Measurements from ENCODE around the gene TYK2.

DNA sequence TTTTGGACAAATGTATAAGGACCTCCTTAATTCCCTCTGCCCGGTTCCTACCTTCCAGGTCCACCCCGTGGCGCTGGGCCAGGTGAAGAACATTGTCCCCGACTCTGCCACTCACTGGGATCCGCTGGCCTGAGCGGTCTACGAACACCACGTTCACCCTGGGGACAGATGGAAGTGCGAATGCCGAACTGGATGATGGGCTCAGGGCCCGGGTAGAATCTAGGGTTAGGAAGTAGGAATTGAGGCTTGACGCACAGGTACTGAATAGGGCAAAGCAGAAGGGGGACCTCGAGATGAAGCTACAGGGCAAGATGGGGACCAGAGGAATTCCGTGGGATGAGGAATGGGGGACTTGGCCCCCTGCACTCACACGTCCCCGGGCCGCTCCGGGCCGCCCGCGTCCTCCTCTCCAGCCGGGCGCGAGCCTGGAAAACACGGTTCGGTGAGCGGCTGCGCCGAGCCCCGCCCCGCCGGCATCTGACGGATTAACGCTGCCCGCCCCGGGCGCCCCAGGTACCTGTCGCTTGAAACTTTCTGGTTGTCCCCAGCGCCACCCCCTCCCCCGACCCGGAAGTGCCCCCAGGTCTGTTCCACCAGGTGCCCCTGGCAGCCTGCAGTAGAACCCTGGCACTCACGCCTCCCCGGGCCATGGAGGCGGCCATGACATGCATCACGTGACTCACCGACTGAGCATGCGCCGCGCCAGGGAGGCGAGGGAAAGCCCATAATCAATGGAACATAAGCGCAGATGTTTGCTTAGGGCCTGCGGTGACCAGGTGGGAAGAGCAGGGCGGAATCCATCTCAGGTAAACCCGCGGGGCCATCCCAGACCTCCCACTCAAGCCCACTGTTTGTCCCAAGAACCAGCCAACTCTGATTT, 64.8 kb downstream of the TYK2 start, which contains the start of gene FDX2:
- TF ChIP-seq, protein P1, sequence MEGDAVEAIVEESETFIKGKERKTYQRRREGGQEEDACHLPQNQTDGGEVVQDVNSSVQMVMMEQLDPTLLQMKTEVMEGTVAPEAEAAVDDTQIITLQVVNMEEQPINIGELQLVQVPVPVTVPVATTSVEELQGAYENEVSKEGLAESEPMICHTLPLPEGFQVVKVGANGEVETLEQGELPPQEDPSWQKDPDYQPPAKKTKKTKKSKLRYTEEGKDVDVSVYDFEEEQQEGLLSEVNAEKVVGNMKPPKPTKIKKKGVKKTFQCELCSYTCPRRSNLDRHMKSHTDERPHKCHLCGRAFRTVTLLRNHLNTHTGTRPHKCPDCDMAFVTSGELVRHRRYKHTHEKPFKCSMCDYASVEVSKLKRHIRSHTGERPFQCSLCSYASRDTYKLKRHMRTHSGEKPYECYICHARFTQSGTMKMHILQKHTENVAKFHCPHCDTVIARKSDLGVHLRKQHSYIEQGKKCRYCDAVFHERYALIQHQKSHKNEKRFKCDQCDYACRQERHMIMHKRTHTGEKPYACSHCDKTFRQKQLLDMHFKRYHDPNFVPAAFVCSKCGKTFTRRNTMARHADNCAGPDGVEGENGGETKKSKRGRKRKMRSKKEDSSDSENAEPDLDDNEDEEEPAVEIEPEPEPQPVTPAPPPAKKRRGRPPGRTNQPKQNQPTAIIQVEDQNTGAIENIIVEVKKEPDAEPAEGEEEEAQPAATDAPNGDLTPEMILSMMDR (IDR thresholded peaks at IDR 0.05) = peak in 1 of 7 experiments; percentile 6
- peak in 2 of 3 donors; percentile 37 to 44 for TF ChIP-seq POLR2A (IDR thresholded peaks at IDR 0.05)

Data from body of pancreas (tissue), 4 donors.